GM19438 (cell line): ENCODE data around the gene THAP7.
A peak's percentile ranks its signal among the peaks of the same experiment; 100 is the strongest.

Experiments used
- ATAC-seq: cut with Tn5 transposase; IDR thresholded peaks from one replicate; pipeline ENCODE4 v1.9.1; 2021; ENCODE audit warnings: low read depth; ENCODE audit not compliant: unreplicated experiment

The THAP7 gene

GRCh38 chr22:21031545-21032036 is 29.7 kb upstream of the THAP7 start:
- ATAC-seq = no peak

- no peak for ATAC-seq
These were observed 29.0 kb upstream of the THAP7 start for GRCh38 chr22:21030621-21031544.

GRCh38 chr22:21030032-21030431 is 28.1 kb upstream of the THAP7 start:
- no peak for ATAC-seq

GRCh38 chr22:21029486-21030025 is 27.6 kb upstream of the THAP7 start:
- no peak for ATAC-seq

- ATAC-seq = no peak
These were observed 26.6 kb upstream of the THAP7 start for GRCh38 chr22:21028277-21029251.

DNA sequence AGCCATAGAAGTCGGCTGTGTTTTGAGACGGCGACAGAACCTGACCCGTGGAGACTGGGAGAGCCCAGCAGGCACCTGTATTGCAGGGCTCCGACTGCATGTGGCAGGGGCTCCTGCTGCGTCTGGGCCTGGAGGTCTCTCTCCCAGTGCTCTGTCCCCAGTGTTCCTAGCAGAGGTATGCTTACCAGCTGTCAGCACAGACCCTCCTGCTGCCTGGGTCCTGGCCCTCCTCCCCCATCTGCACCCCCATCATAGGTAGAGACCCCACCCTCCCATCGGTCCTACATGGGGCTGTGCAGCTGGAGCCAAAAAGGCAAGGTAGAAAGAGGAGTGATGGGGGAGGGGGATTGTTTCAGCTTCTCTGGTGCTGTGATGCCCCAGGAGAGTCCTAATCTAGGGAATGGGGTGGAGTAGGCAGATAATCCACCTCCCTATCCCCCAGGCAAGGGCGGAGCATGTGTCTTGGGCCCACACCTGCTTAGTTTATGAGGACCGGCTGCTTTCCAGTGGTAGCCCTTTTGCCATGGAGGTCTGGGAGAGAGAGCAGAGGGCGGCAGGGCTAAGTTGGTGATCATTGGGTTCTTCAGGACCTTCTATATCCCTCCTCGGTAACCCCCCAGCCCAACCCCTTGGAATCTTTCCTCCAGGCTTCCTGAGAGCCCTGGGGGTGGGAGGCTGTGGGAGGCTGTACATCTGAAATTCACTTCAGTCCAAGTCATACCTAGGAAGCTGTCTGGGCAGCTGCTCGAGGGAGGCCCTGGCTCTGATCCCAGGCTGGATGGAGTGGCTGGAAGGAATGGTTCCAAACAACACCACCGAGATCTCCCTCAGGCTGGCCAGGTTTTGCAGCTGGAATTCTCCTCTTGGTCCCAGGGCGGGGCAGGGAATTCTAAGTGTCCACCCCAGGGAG is 25.1 kb upstream of the THAP7 start:
- no peak for ATAC-seq

- ATAC-seq = no peak
These were observed 24.1 kb upstream of the THAP7 start for GRCh38 chr22:21025763-21026755.

DNA sequence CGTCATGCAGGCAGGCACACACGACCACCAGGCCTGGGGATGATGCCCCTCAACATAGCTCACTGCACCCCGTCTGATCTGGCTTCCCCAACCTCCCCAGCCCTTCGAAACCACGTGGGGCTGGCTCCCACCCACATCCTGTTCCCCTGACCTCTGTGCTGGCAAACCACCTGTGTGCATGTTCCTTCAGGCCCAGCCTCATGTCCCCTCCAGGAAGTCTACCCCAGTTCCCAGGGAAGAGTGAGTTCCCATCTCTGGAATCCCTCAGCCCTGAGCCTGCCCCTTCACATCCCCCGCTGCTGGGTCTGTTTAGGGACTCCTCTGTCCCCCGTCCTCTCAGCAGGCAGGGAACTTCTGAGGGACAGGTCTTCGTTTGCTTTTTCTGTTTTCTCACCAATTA is 23.3 kb upstream of the THAP7 start:
- ATAC-seq = no peak

DNA sequence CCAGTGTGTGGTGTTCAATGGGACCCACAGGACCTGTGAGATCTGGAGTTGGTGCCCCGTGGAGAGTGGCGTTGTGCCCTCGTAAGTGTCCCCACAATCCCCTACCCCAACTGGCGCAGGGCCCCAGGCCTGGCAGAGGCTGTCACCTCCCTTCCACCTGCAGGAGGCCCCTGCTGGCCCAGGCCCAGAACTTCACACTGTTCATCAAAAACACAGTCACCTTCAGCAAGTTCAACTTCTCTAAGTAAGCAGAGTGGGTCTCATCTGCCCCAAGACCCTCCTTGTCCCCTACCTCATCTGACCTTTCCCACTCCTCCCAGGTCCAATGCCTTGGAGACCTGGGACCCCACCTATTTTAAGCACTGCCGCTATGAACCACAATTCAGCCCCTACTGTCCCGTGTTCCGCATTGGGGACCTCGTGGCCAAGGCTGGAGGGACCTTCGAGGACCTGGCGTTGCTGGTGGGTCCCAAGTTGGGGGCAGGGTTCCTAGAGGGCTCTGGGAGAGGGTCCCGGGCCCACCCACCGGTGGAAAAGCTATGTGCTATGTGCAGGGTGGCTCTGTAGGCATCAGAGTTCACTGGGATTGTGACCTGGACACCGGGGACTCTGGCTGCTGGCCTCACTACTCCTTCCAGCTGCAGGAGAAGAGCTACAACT is 21.2 kb upstream of the THAP7 start:
- ATAC-seq = no peak

- no peak for ATAC-seq
These were observed 20.6 kb upstream of the THAP7 start for GRCh38 chr22:21022507-21022906.

- no peak for ATAC-seq
These were observed 19.0 kb upstream of the THAP7 start for GRCh38 chr22:21020802-21021429.

DNA sequence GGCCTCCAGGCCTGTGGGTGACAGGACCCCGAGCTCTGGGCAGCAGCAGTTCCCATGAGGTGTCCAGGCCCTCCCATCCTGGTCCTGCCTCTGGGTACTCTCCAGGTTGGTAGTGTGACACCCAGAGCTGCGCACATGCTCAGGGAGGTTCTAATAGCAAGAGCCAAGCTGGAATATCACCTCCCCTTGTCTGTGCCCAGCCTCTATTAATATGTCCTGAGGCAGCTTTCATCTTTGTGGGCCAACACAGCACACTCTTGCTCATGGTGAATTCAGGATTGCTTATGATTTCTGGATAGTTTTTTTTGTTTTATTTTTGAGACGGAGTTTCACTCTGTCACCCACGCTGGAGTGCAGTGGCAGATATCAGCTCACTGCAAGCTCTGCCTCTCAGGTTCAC is 16.4 kb upstream of the THAP7 start:
- no peak for ATAC-seq

GRCh38 chr22:21016644-21017420 is 14.9 kb upstream of the THAP7 start:
- no peak for ATAC-seq

DNA sequence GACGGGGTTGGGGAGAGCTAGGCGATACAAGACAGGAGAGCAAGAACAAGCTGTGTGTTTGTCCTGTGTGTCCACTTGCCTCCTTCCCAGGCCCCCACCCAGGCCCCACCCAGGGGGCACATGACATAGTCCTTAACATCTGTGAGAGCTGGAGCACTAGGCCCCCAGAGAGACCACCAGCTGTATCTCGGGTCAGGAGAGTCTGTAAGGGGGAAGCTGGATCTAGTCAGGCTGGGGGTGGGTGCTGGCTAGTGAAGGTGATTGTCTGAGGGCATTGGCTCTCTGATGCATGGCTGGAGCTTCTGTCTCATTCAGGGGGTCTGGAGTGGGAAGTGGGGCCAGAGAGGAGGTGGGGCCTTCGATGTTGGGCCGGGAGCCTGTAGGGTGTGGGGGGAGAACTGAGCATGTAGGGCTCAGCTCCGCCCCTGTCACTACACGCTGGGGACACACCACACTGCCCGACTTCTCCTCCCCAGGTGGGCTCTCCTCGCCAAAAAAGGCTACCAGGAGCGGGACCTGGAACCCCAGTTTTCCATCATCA is 13.6 kb upstream of the THAP7 start:
- ATAC-seq = no peak

GRCh38 chr22:21014726-21015465 is 13.0 kb upstream of the THAP7 start, which contains the start of gene P2RX6:
TSS of gene P2RX6 (plus strand) at chr22:21015165. CDS start at chr22:21015175, 10 bp downstream.
- no peak for ATAC-seq

DNA sequence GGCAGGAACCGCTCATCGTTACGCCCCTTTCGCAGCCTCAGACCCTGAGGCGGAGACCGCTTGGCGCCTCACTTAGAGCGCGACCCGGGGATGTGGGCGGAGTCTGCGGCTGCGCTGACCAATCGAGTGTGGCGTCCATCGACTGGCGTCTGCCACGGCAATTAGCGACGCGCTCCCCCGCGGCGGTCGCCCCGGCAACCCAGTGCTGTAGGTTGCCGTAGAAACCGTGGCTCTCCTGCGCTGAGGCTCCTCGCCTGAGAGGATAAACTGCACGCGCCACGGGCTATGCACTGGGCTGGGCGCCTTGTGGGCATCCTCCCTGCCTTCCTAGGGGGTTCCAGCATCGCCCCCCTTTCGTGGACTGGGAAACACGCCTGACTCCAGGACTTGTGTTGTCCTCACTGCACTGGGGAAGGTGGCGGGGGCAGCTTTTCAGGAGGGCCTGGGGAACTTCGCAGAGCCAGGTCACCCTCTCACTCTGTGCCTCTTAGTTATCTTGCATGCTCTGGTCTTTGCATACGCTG is 12.3 kb upstream of the THAP7 start:
- ATAC-seq = peak; percentile 85
